GM21381 (cell line): ENCODE results near the gene ARMC9.

Experiments
- ATAC-seq: cut with Tn5 transposase; IDR thresholded peaks from one replicate; pipeline ENCODE4 v1.9.1; 2021; ENCODE audit warnings: mild to moderate bottlenecking, moderate library complexity; ENCODE audit not compliant: unreplicated experiment

ARMC9 gene

GRCh38 chr2:231410293-231411004 lies 212.0 kb downstream of the ARMC9 start:
- no peak for ATAC-seq

GRCh38 chr2:231411237-231411636 lies 212.8 kb downstream of the ARMC9 start:
- ATAC-seq, result no peak

GRCh38 chr2:231411831-231412617 lies 213.6 kb downstream of the ARMC9 start:
- ATAC-seq, result peak; percentile 99

GRCh38 chr2:231412618-231412963 lies 214.2 kb downstream of the ARMC9 start:
- no peak for ATAC-seq

GRCh38 chr2:231413456-231413855 lies 215.0 kb downstream of the ARMC9 start:
- ATAC-seq, result no peak

- ATAC-seq, result no peak
Measured at GRCh38 chr2:231413921-231414476, 215.6 kb downstream of the ARMC9 start.

- ATAC-seq, result no peak
Measured at GRCh38 chr2:231415029-231415428, 216.6 kb downstream of the ARMC9 start.

GRCh38 chr2:231418820-231419640 lies 220.6 kb downstream of the ARMC9 start:
- ATAC-seq, result no peak

- no peak for ATAC-seq
Measured at GRCh38 chr2:231421051-231421580, 222.7 kb downstream of the ARMC9 start.

- no peak for ATAC-seq
Measured at GRCh38 chr2:231422056-231422455, 223.6 kb downstream of the ARMC9 start.

GRCh38 chr2:231423176-231423575 lies 224.7 kb downstream of the ARMC9 start:
- no peak for ATAC-seq
